ENCODE data around the gene EVC2. TPM values are rescaled to one million over a fixed set of nuclear protein-coding genes. Genes with fewer than 3 reads are reported as not detected.

The EVC2 gene
- total RNA-seq, 8 experiments from 2014 or later = 0.16 to 5.1 (median 1.0) TPM

DNA sequence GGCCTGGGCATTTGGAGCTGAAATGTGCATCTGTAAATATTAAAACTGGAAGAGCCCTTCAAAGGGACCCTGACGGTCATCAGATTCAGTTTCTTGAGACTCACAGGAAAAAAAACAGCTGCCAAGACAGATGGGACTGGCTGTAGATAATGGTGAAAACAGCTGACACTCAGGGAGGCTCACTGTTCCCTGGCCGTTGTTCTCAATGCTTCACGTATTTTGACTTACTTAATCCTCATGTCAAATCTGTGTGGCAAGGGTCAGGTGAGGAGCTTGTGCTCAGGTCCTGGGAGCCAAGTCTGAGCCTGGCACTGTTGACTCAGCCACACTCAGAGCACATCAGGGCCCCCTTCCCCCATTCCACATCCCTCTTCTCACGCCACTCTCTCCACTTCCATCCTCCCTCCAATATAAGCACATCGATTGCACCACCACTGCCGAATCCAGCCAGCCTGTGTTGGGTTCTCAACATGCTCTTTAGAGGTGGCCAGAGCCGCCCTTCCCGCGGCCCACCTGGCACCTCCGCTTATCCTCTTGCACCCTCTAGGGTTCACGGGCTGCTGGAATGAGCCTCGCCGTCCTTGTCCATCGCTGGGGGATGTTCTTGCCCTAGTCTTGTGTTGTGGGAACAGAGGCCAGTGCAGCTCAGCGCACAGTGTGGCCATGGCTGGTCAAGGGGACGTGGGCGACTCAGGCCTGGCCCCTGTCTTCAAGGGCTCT lies 42.7 kb upstream of the EVC2 start:
- ATAC-seq (replicated peaks in 6 of 8) = no peak
- Histone ChIP-seq H3K4me1 (replicated peaks in 1 of 2) (peaks cover 10 to 16% of the 10 kb centered on the region in 2 donors), H3K4me3 (no peak overlapping the region), H3K27ac (no peak overlapping the region)
- 39 to 100% (median 79%) methylated on average over 1 to 8 of the region's 17 CpGs; no CpG with 5 or more reads in 2 of the 10 experiments for WGBS, 10 experiments
- in situ Hi-C loops (cut with MboI; ENCODE audit: low pct_unique_long_range_greater_than_20kb in 2 of 9, low sequenced_read_pairs in 9 of 9, unreplicated experiment in 9 of 9) = no loop called here

GRCh38 chr4:5750052-5750945 lies 41.9 kb upstream of the EVC2 start:
- no peak overlapping the region for H3K4me3 ChIP-seq
- in situ Hi-C loops (cut with MboI; ENCODE audit: low pct_unique_long_range_greater_than_20kb in 2 of 9, low sequenced_read_pairs in 9 of 9, unreplicated experiment in 9 of 9) = no loop called here
- 78 to 100% (median 92%) methylated on average over 1 to 9 of the region's 10 CpGs; no CpG with 5 or more reads in 1 of the 10 experiments for WGBS, 10 experiments
- peaks cover 10 to 16% of the 10 kb centered on the region in 2 donors for H3K4me1 ChIP-seq (replicated peaks in 1 of 2)
- no peak overlapping the region for H3K27ac ChIP-seq
- ATAC-seq (replicated peaks in 6 of 8) = no peak

DNA sequence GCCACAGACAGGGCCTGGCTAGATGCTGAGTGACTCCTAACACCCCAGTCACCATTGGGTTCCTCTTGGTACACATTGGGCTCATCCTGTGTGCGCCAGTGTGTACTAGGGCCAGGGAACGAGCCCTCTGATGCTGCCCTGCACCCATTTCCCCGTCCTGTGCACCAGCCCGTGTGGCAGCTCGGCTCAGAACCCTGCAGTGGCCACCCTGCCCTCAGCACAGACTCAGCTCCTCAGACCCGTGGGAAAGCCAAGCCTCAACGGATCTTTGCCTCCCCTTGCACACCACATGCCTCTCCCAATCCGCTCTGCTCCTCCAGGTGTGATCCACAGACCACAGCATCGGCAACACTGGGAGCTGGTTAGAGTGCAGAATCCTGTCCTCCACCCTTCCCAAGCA lies 41.2 kb upstream of the EVC2 start:
- WGBS, 10 experiments = 50 to 100% (median 96%) methylated on average over 1 to 5 of the region's 9 CpGs; no CpG with 5 or more reads in 3 of the 10 experiments
- no peak overlapping the region for H3K27ac ChIP-seq

GRCh38 chr4:5747738-5748375 lies 39.5 kb upstream of the EVC2 start:
- no peak overlapping the region for H3K27ac ChIP-seq
- peaks cover 10 to 14% of the 10 kb centered on the region in 2 donors for H3K4me1 ChIP-seq (replicated peaks in 1 of 2)
- WGBS, 10 experiments = 9 to 98% (median 82%) methylated on average over 2 to 11 of the region's 11 CpGs
- ATAC-seq (replicated peaks in 6 of 8) = peak in 4 of 8 experiments; percentile 28 to 71 (median 51)
- no peak overlapping the region for H3K4me3 ChIP-seq
- in situ Hi-C loops (cut with MboI; ENCODE audit: low pct_unique_long_range_greater_than_20kb in 2 of 9, low sequenced_read_pairs in 9 of 9, unreplicated experiment in 9 of 9) = no loop called here

More for the DNA sequence above, 41.2 kb upstream of the EVC2 start:
- no peak for ATAC-seq (replicated peaks in 6 of 8)
- Histone ChIP-seq H3K4me1 (replicated peaks in 1 of 2) (peaks cover 10 to 16% of the 10 kb centered on the region in 2 donors), H3K4me3 (no peak overlapping the region)
- in situ Hi-C loops (cut with MboI; ENCODE audit: low pct_unique_long_range_greater_than_20kb in 2 of 9, low sequenced_read_pairs in 9 of 9, unreplicated experiment in 9 of 9) = no loop called here

GRCh38 chr4:5746829-5747737 lies 38.7 kb upstream of the EVC2 start:
- in situ Hi-C loops (cut with MboI; ENCODE audit: low pct_unique_long_range_greater_than_20kb in 2 of 9, low sequenced_read_pairs in 9 of 9, unreplicated experiment in 9 of 9) = no loop called here
- ATAC-seq (replicated peaks in 6 of 8) = peak in 7 of 8 experiments; percentile 31 to 63 (median 44)
- H3K27ac ChIP-seq = no peak overlapping the region

GRCh38 chr4:5746250-5746649 lies 37.9 kb upstream of the EVC2 start:
- no peak overlapping the region for H3K27ac ChIP-seq
- H3K4me1 ChIP-seq (replicated peaks in 1 of 2) = peaks cover 2 to 5% of the 10 kb centered on the region in 2 donors
- no peak for ATAC-seq (replicated peaks in 6 of 8)
- 80 to 100% (median 100%) methylated on average over 1 to 2 of the region's 5 CpGs; no CpG with 5 or more reads in 5 of the 10 experiments for WGBS, 10 experiments
- in situ Hi-C loops (cut with MboI; ENCODE audit: low pct_unique_long_range_greater_than_20kb in 2 of 9, low sequenced_read_pairs in 9 of 9, unreplicated experiment in 9 of 9) = no loop called here
- no peak overlapping the region for H3K4me3 ChIP-seq

More at GRCh38 chr4:5746829-5747737, 38.7 kb upstream of the EVC2 start:
- 55 to 100% (median 91%) methylated on average over 1 to 11 of the region's 12 CpGs; no CpG with 5 or more reads in 1 of the 10 experiments for WGBS, 10 experiments
- Histone ChIP-seq H3K4me3 (no peak overlapping the region), H3K4me1 (replicated peaks in 1 of 2) (peaks cover 4 to 6% of the 10 kb centered on the region in 2 donors)

DNA sequence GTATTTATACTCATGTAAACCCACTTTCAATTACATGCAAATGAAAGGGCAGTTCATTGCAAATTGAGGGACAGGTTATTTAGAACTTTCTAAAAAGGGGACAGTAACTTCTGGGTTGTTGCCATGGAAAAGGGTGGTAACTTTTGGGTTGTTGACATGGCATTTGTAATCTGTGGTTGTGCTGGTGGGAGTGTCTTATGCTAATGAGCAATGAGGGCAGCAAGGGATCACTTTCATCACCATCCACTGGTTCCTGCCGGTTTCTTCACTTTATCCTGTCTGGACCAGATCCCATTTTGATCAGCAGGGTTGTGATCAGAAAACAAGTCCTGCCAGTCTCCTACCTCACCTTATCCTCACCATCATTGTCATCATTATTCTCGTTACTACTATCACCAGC lies 34.6 kb upstream of the EVC2 start:
- in situ Hi-C loops (cut with MboI; ENCODE audit: low pct_unique_long_range_greater_than_20kb in 2 of 9, low sequenced_read_pairs in 9 of 9, unreplicated experiment in 9 of 9) = no loop called here
- Histone ChIP-seq H3K4me1 (replicated peaks in 1 of 2) (peaks cover 2 to 5% of the 10 kb centered on the region in 2 donors), H3K27ac (no peak overlapping the region), H3K4me3 (no peak overlapping the region)
- ATAC-seq (replicated peaks in 6 of 8) = peak in 4 of 8 experiments; percentile 19 to 71 (median 48)
- WGBS, 10 experiments = 67 to 100% (median 87%) methylated on average over 1 to 2 of the region's 2 CpGs; no CpG with 5 or more reads in 3 of the 10 experiments

GRCh38 chr4:5742388-5742787 lies 34.0 kb upstream of the EVC2 start:
- no peak overlapping the region for H3K27ac ChIP-seq
- no peak for ATAC-seq (replicated peaks in 6 of 8)
- peaks cover 0 to 3% of the 10 kb centered on the region in 2 donors for H3K4me1 ChIP-seq (replicated peaks in 1 of 2)
- in situ Hi-C loops (cut with MboI; ENCODE audit: low pct_unique_long_range_greater_than_20kb in 2 of 9, low sequenced_read_pairs in 9 of 9, unreplicated experiment in 9 of 9) = no loop called here
- no peak overlapping the region for H3K4me3 ChIP-seq
- WGBS, 10 experiments = 88 to 100% (median 100%) methylated on average over 2 of the region's 2 CpGs; no CpG with 5 or more reads in 3 of the 10 experiments

GRCh38 chr4:5738061-5738460 lies 29.7 kb upstream of the EVC2 start:
- ATAC-seq (replicated peaks in 6 of 8) = no peak
- WGBS, 10 experiments = 92 to 100% (median 100%) methylated on average over 2 of the region's 2 CpGs; no CpG with 5 or more reads in 3 of the 10 experiments
- Histone ChIP-seq H3K27ac (no peak overlapping the region), H3K4me3 (no peak overlapping the region), H3K4me1 (replicated peaks in 1 of 2) (no peaks in the 10 kb centered on the region)
- in situ Hi-C loops (cut with MboI; ENCODE audit: low pct_unique_long_range_greater_than_20kb in 2 of 9, low sequenced_read_pairs in 9 of 9, unreplicated experiment in 9 of 9) = no loop called here

GRCh38 chr4:5735463-5735862 lies 27.1 kb upstream of the EVC2 start:
- H3K4me1 ChIP-seq (replicated peaks in 1 of 2) = no peaks in the 10 kb centered on the region
- 90 to 100% (median 93%) methylated on average over 1 to 3 of the region's 3 CpGs; no CpG with 5 or more reads in 6 of the 10 experiments for WGBS, 10 experiments
- in situ Hi-C loops (cut with MboI; ENCODE audit: low pct_unique_long_range_greater_than_20kb in 2 of 9, low sequenced_read_pairs in 9 of 9, unreplicated experiment in 9 of 9) = no loop called here

DNA sequence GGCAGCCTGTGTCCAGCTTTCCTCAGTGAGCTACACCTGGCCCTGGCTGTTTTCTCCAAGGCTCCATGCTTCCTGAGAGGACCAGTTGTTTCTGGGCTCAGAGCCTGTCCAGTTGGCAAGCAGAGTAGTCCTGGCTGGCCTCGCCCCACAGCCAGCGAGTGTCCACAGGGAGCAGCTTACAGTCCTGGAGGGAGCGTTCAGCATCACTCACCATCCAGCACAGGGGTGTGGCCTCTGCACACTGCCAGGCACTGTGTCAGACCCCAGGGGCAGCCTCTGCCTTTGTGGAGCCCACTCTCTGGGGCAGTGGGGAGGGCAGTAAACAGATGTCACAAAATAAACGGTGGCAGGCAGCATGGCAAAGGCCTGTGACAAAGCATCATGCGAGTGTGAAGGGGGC lies 26.5 kb upstream of the EVC2 start:
- WGBS, 10 experiments = 86 to 91% methylated on average over 2 to 5 of the region's 5 CpGs; no CpG with 5 or more reads in 8 of the 10 experiments
- ATAC-seq (replicated peaks in 6 of 8) = peak in 1 of 8 experiments; percentile 39
- no peaks in the 10 kb centered on the region for H3K4me1 ChIP-seq (replicated peaks in 1 of 2)
- H3K27ac ChIP-seq = no peak overlapping the region
- in situ Hi-C loops (cut with MboI; ENCODE audit: low pct_unique_long_range_greater_than_20kb in 2 of 9, low sequenced_read_pairs in 9 of 9, unreplicated experiment in 9 of 9) = no loop called here
- H3K4me3 ChIP-seq = no peak overlapping the region

More at GRCh38 chr4:5735463-5735862, 27.1 kb upstream of the EVC2 start:
- Histone ChIP-seq H3K4me3 (no peak overlapping the region), H3K27ac (no peak overlapping the region)
- no peak for ATAC-seq (replicated peaks in 6 of 8)

DNA sequence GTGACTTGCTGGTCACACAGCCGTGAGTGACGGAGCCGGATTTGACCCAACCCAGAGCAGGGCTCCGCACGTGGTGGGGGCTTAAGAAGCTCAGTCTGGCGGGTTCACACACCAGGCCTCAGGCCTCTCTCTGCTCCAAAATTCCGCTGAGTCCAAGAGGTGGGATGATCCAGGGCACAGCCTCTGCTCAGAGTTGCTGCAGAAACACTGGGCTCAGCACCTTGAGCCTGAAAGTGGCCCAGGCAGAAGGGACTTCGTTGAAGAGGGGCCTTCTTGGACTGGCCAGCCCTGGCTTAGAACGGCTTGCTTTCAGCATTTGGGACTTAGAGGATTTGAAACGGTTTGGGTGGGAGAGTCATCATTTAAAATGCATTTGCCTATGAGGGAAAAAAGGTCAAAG lies 23.8 kb upstream of the EVC2 start:
- H3K4me1 ChIP-seq (replicated peaks in 1 of 2) = no peaks in the 10 kb centered on the region
- no peak overlapping the region for H3K27ac ChIP-seq
- no peak for ATAC-seq (replicated peaks in 6 of 8)
- in situ Hi-C loops (cut with MboI; ENCODE audit: low pct_unique_long_range_greater_than_20kb in 2 of 9, low sequenced_read_pairs in 9 of 9, unreplicated experiment in 9 of 9) = no loop called here
- H3K4me3 ChIP-seq = no peak overlapping the region
- 79 to 93% (median 86%) methylated on average over 3 to 6 of the region's 10 CpGs; no CpG with 5 or more reads in 6 of the 10 experiments for WGBS, 10 experiments
